Stimulated activated CD8-positive, alpha-beta memory T cell treated with anti-CD3 and anti-CD28 coated beads, Interleukin-7, amount 100 ng/mL, for 48 hours (primary cell): Measurements from ENCODE around the gene PIK3R2.
"Not testable (repeated sequence)": the region's sequence is repeated elsewhere in the genome, so short reads cannot be mapped to it uniquely, and the experiment has no call there.

Experiments used
- DNase-seq, 2 donors: peaks; one replicate each; pipeline ENCODE4 v3.0.0-alpha.2; 2020; ENCODE audit warnings: low read depth in 1 of 2; ENCODE audit errors: extremely low read depth in 1 of 2

The PIK3R2 gene

GRCh38 chr19:18152817-18153555, at the start of gene PIK3R2:
Gene PIK3R2, plus strand, starts transcription at chr19:18153163. Its CDS starts 2,717 bp downstream, at chr19:18155880.
- DNase-seq = peak; percentile 97 to 100

GRCh38 chr19:18104793-18105131, 48.2 kb upstream of the PIK3R2 start:
- DNase-seq = no peak

- not testable (repeated sequence) for DNase-seq
Measured at GRCh38 chr19:18105259-18105658, 47.7 kb upstream of the PIK3R2 start.

- DNase-seq = no peak
Measured at GRCh38 chr19:18107235-18107634, 45.7 kb upstream of the PIK3R2 start.

GRCh38 chr19:18108897-18109296, 44.1 kb upstream of the PIK3R2 start:
- no peak for DNase-seq

GRCh38 chr19:18109341-18109732, 43.6 kb upstream of the PIK3R2 start:
- DNase-seq = no peak

- no peak for DNase-seq
Measured at GRCh38 chr19:18109733-18110608, 43.0 kb upstream of the PIK3R2 start.

GRCh38 chr19:18110609-18111232, 42.2 kb upstream of the PIK3R2 start:
- no peak for DNase-seq

- peak in 1 of 2 donors; percentile 57 for DNase-seq
Measured at GRCh38 chr19:18112989-18113478, 39.9 kb upstream of the PIK3R2 start.

GRCh38 chr19:18113827-18114226, 39.1 kb upstream of the PIK3R2 start:
- no peak for DNase-seq

GRCh38 chr19:18114483-18114882, 38.5 kb upstream of the PIK3R2 start:
- no peak for DNase-seq

GRCh38 chr19:18117364-18117691, 35.6 kb upstream of the PIK3R2 start:
- no peak for DNase-seq

- peak; percentile 86 to 93 for DNase-seq
Measured at GRCh38 chr19:18117692-18118378, 35.1 kb upstream of the PIK3R2 start.

- DNase-seq = no peak
Measured at GRCh38 chr19:18118420-18119012, 34.4 kb upstream of the PIK3R2 start.

- no peak for DNase-seq
Measured at GRCh38 chr19:18119013-18119716, 33.8 kb upstream of the PIK3R2 start.

GRCh38 chr19:18119717-18120105, 33.3 kb upstream of the PIK3R2 start:
- peak; percentile 29 to 48 for DNase-seq

- no peak for DNase-seq
Measured at GRCh38 chr19:18120127-18120526, 32.8 kb upstream of the PIK3R2 start.

- no peak for DNase-seq
Measured at GRCh38 chr19:18121166-18121565, 31.8 kb upstream of the PIK3R2 start.

- DNase-seq = no peak
Measured at GRCh38 chr19:18122424-18122823, 30.5 kb upstream of the PIK3R2 start.
